ENCODE measurements around the gene TMEM222. TPM values are rescaled to one million over a fixed set of nuclear protein-coding genes. Genes with fewer than 3 reads are reported as not detected.

TMEM222 gene
- total RNA-seq, 1 experiment from 2014 or later = 57.4 TPM

GRCh38 chr1:27351541-27352107 lies 29.7 kb downstream of the TMEM222 start:
- intact Hi-C loops (cut with micrococcal nuclease) = no loop called here
- Histone ChIP-seq H3K9me2 (replicated peaks; ENCODE audit: low read length) (no peaks in the 10 kb centered on the region), H2AFZ (ENCODE audit: low read length) (no peak overlapping the region), H4K20me1 (ENCODE audit: low read length) (no peaks in the 10 kb centered on the region), H3K27ac (ENCODE audit: low read length) (no peak overlapping the region), H3K4me1 (ENCODE audit: insufficient read depth, low read length) (peaks cover 16% of the 10 kb centered on the region), H3K36me3 (ENCODE audit: low read depth, low read length) (peaks cover 2% of the 10 kb centered on the region), H3F3A (ENCODE audit: low read length, unreplicated experiment) (no peaks in the 10 kb centered on the region), H3K79me2 (ENCODE audit: low read length) (no peaks in the 10 kb centered on the region), H3K4me3 (ENCODE audit: low read length) (no peak overlapping the region), H3K4me2 (ENCODE audit: low read length) (no peak overlapping the region), H3K9me3 (ENCODE audit: low read length) (no peaks in the 10 kb centered on the region), H3K27me3 (ENCODE audit: low read length) (no peaks in the 10 kb centered on the region), H3K9ac (ENCODE audit: low read length) (no peak overlapping the region)
- BruUV-seq (replicated peaks) = no TSS peak
- TF ChIP-seq EZH2phosphoT487 (IDR thresholded peaks at IDR 0.05; ENCODE audit: borderline replicate concordance, low read length) (no peak), EZH2 (IDR thresholded peaks at IDR 0.05; ENCODE audit: low read length, unreplicated experiment) (no peak), CTCF (conservative IDR thresholded peaks at IDR 0.05; ENCODE audit: low read depth, low read length) (no peak)
- DNase-seq (no peak), ATAC-seq (no peak)
- CTCF ChIA-PET = no interaction called here
- POLR2A ChIA-PET (ENCODE audit: unreplicated experiment) = no interaction called here

- Histone ChIP-seq H3K4me1 (ENCODE audit: insufficient read depth, low read length) (peaks cover 10% of the 10 kb centered on the region), H4K20me1 (ENCODE audit: low read length) (no peaks in the 10 kb centered on the region), H3K9ac (ENCODE audit: low read length) (no peak overlapping the region), H3K9me3 (ENCODE audit: low read length) (no peaks in the 10 kb centered on the region), H2AFZ (ENCODE audit: low read length) (no peak overlapping the region), H3K9me2 (replicated peaks; ENCODE audit: low read length) (no peaks in the 10 kb centered on the region), H3K27ac (ENCODE audit: low read length) (no peak overlapping the region), H3K79me2 (ENCODE audit: low read length) (no peaks in the 10 kb centered on the region), H3K36me3 (ENCODE audit: low read depth, low read length) (peaks cover 12% of the 10 kb centered on the region), H3F3A (ENCODE audit: low read length, unreplicated experiment) (no peaks in the 10 kb centered on the region), H3K27me3 (ENCODE audit: low read length) (no peaks in the 10 kb centered on the region), H3K4me3 (ENCODE audit: low read length) (no peak overlapping the region), H3K4me2 (ENCODE audit: low read length) (no peak overlapping the region)
- no peak for TF ChIP-seq EZH2 (IDR thresholded peaks at IDR 0.05; ENCODE audit: low read length, unreplicated experiment)
- no peak for TF ChIP-seq EZH2phosphoT487 (IDR thresholded peaks at IDR 0.05; ENCODE audit: borderline replicate concordance, low read length)
- TF ChIP-seq CTCF (conservative IDR thresholded peaks at IDR 0.05; ENCODE audit: low read depth, low read length) = no peak
- CTCF ChIA-PET = no interaction called here
- ATAC-seq = no peak
- no peak for DNase-seq
- intact Hi-C loops (cut with micrococcal nuclease) = no loop called here
- BruUV-seq (replicated peaks) = no TSS peak
- POLR2A ChIA-PET (ENCODE audit: unreplicated experiment) = no interaction called here
Measured at GRCh38 chr1:27353166-27353565, 31.2 kb downstream of the TMEM222 start.

- ChIA-PET POLR2A (ENCODE audit: unreplicated experiment) (no interaction called here), CTCF (no interaction called here)
- ATAC-seq (no peak), DNase-seq (no peak)
- Histone ChIP-seq H3K4me2 (ENCODE audit: low read length) (no peak overlapping the region), H3K79me2 (ENCODE audit: low read length) (no peaks in the 10 kb centered on the region), H3K27ac (ENCODE audit: low read length) (no peak overlapping the region), H3K4me1 (ENCODE audit: insufficient read depth, low read length) (peaks cover 10% of the 10 kb centered on the region), H3K36me3 (ENCODE audit: low read depth, low read length) (peaks cover 12% of the 10 kb centered on the region), H3F3A (ENCODE audit: low read length, unreplicated experiment) (no peaks in the 10 kb centered on the region), H3K27me3 (ENCODE audit: low read length) (no peaks in the 10 kb centered on the region), H3K4me3 (ENCODE audit: low read length) (no peak overlapping the region), H3K9me2 (replicated peaks; ENCODE audit: low read length) (no peaks in the 10 kb centered on the region), H3K9me3 (ENCODE audit: low read length) (no peaks in the 10 kb centered on the region), H2AFZ (ENCODE audit: low read length) (no peak overlapping the region), H3K9ac (ENCODE audit: low read length) (no peak overlapping the region), H4K20me1 (ENCODE audit: low read length) (no peaks in the 10 kb centered on the region)
- BruUV-seq (replicated peaks) = no TSS peak
- intact Hi-C loops (cut with micrococcal nuclease) = no loop called here
- TF ChIP-seq EZH2phosphoT487 (IDR thresholded peaks at IDR 0.05; ENCODE audit: borderline replicate concordance, low read length) = no peak
- no peak for TF ChIP-seq CTCF (conservative IDR thresholded peaks at IDR 0.05; ENCODE audit: low read depth, low read length)
- no peak for TF ChIP-seq EZH2 (IDR thresholded peaks at IDR 0.05; ENCODE audit: low read length, unreplicated experiment)
Measured at GRCh38 chr1:27353629-27354028, 31.7 kb downstream of the TMEM222 start.

Data from PC-3 (cell line).